ENCODE results near the gene ATP8B4. TPM values are rescaled to one million over a fixed set of nuclear protein-coding genes. Genes with fewer than 3 reads are reported as not detected.

Gene ATP8B4
- total RNA-seq, 1 donor from 2014 or later: 2.5 TPM

DNA sequence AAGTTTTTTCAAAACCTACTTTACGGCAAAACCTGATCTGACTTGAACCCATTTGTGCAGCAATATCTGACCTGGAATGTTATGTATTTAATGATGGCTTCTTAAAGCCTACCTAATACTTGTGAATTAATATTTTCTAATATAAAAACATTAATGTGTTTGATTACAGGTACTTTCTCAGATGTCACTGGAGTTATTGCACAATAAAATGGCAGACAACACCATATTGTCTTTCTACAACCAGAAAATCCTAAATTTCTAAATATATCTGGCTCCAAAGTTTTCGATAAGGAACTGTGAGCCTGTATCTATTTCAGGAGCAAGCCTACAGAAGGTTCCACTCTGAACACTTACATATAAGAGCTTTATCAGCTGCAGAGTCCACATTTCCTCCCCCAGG, 184.5 kb downstream of the ATP8B4 start:
- Histone ChIP-seq H3K4me1 (peaks cover 10% of the 10 kb centered on the region), H3K9me3 (replicated peaks) (no peaks in the 10 kb centered on the region), H3K4me3 (no peak overlapping the region), H3K36me3 (no peaks in the 10 kb centered on the region), H3K27me3 (ENCODE audit: low read depth) (no peaks in the 10 kb centered on the region), H3K27ac (replicated peaks) (no peak overlapping the region)
- intact Hi-C loops (cut with micrococcal nuclease): no loop called here
- TF ChIP-seq, protein P1, sequence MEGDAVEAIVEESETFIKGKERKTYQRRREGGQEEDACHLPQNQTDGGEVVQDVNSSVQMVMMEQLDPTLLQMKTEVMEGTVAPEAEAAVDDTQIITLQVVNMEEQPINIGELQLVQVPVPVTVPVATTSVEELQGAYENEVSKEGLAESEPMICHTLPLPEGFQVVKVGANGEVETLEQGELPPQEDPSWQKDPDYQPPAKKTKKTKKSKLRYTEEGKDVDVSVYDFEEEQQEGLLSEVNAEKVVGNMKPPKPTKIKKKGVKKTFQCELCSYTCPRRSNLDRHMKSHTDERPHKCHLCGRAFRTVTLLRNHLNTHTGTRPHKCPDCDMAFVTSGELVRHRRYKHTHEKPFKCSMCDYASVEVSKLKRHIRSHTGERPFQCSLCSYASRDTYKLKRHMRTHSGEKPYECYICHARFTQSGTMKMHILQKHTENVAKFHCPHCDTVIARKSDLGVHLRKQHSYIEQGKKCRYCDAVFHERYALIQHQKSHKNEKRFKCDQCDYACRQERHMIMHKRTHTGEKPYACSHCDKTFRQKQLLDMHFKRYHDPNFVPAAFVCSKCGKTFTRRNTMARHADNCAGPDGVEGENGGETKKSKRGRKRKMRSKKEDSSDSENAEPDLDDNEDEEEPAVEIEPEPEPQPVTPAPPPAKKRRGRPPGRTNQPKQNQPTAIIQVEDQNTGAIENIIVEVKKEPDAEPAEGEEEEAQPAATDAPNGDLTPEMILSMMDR (IDR thresholded peaks at IDR 0.05; ENCODE audit: borderline replicate concordance): no peak
- DNase-seq: no peak

DNA sequence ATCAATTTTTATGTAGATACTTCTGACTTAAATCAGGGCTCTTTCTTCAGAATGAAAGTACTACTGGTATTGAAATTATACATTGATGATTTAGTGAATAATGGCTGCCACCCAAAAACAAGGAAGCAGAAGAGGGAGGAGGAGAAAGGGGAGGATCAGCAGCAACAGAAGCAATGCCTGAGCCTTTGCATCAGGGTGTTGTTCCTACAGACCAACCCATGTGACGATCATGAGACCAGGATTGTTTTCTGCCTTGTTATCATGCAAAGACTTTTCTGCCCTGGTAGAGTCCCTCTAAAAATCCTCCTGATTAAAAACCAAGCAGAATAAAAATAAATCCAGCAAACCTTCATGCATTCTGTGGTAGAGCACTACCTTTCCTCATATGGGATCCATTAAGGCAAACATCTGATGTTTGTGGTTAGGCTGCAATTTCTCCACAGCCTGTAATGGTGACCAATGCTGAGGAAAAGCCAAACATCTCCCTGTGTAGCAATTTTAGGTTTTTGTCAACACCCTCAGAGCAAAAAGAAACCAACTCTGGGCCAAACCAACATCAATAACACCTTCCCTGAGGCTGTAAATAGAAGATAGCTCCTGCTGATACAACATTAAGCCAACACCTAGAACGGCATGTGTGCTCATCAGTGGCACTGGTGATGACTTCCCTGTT, 191.7 kb downstream of the ATP8B4 start:
- no peaks in the 10 kb centered on the region for H3K36me3 ChIP-seq
- no peak overlapping the region for H3K27ac ChIP-seq (replicated peaks)
- TF ChIP-seq, protein P1 (IDR thresholded peaks at IDR 0.05; ENCODE audit: borderline replicate concordance): no peak
- no peak for DNase-seq
- intact Hi-C loops (cut with micrococcal nuclease): no loop called here
- no peaks in the 10 kb centered on the region for H3K9me3 ChIP-seq (replicated peaks)
- no peaks in the 10 kb centered on the region for H3K4me1 ChIP-seq
- no peaks in the 10 kb centered on the region for H3K27me3 ChIP-seq (ENCODE audit: low read depth)
- H3K4me3 ChIP-seq: no peak overlapping the region

DNA sequence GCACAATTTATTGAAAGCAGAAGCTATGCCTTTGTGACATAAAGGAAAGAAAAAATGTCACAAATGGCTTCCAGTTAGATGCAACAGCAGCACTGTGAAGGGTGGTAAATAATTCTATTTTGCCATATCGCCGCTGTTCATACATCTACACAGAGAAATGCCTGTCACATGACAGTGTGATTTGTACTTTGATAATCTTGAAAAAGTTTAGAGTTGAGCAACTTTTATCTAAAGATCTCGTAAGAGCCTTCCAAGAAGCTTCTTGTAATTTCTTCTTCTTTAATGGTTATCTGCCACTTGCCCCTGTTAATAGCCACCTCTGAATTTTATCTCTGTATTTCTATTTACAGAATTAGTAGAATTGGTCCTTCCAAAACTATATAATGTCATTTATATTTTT, 192.3 kb downstream of the ATP8B4 start:
- H3K27me3 ChIP-seq (ENCODE audit: low read depth): no peaks in the 10 kb centered on the region
- no peak for DNase-seq
- no peak overlapping the region for H3K27ac ChIP-seq (replicated peaks)
- intact Hi-C loops (cut with micrococcal nuclease): no loop called here
- TF ChIP-seq, protein P1 (IDR thresholded peaks at IDR 0.05; ENCODE audit: borderline replicate concordance): no peak
- H3K4me1 ChIP-seq: no peaks in the 10 kb centered on the region
- no peaks in the 10 kb centered on the region for H3K9me3 ChIP-seq (replicated peaks)
- no peak overlapping the region for H3K4me3 ChIP-seq
- no peaks in the 10 kb centered on the region for H3K36me3 ChIP-seq

DNA sequence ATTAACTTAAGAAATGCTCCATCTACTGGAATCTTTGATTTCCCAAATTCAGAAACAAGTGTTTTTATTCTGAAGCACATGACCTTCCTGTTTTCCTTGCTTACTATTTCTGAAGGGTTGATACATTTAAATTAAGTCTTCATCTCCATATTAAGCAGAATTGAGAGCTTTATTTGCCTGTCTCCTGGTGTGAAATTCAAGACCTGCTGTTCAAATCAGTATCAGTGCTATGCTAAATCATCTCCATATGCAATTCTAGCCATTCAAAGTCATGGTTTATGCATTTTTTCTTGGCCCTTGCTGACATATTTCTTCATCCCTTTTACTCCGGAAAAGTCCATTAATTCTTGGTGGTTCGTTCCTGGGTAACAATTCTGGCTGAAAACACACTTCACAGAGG, 195.4 kb downstream of the ATP8B4 start:
- Histone ChIP-seq H3K4me1 (peaks cover 8% of the 10 kb centered on the region), H3K27ac (replicated peaks) (no peak overlapping the region), H3K9me3 (replicated peaks) (no peaks in the 10 kb centered on the region), H3K36me3 (no peaks in the 10 kb centered on the region), H3K27me3 (ENCODE audit: low read depth) (no peaks in the 10 kb centered on the region), H3K4me3 (no peak overlapping the region)
- TF ChIP-seq, protein P1 (IDR thresholded peaks at IDR 0.05; ENCODE audit: borderline replicate concordance): no peak
- intact Hi-C loops (cut with micrococcal nuclease): no loop called here
- no peak for DNase-seq

DNA sequence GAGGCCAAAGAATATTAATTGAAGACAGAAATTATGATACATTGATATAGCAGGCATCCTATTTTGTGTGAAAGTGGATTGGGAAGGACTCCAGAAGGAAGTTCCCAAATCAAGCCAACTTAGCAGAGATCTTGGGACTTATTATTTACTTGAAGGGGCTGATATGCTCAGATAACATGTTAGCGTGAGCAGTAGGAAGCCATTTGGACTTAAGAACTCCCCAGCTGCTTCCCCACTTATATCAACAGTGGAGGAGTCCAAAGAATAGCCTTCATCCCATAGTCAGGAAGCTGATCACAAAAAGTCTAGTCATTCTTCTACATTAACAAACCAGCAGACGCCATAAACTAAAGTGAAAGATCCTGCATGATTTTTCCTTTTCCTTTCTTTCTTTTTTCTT, 200.0 kb downstream of the ATP8B4 start:
- H3K27ac ChIP-seq (replicated peaks): peak overlapping the region; percentile 32
- intact Hi-C loops (cut with micrococcal nuclease): no loop called here
- TF ChIP-seq, protein P1 (IDR thresholded peaks at IDR 0.05; ENCODE audit: borderline replicate concordance): no peak
- H3K4me1 ChIP-seq: peaks cover 26% of the 10 kb centered on the region
- H3K27me3 ChIP-seq (ENCODE audit: low read depth): no peaks in the 10 kb centered on the region
- peaks cover 2% of the 10 kb centered on the region for H3K9me3 ChIP-seq (replicated peaks)
- H3K4me3 ChIP-seq: no peak overlapping the region
- no peaks in the 10 kb centered on the region for H3K36me3 ChIP-seq
- DNase-seq: no peak

Measured in left ventricle myocardium inferior (tissue), 1 donor.